Measurements from ENCODE around the gene SEC14L1.
A peak's percentile ranks its signal among the peaks of the same experiment; 100 is the strongest.

SEC14L1 gene

GRCh38 chr17:77147357-77147801, 6.6 kb downstream of the SEC14L1 start:
- TF ChIP-seq, protein P1, sequence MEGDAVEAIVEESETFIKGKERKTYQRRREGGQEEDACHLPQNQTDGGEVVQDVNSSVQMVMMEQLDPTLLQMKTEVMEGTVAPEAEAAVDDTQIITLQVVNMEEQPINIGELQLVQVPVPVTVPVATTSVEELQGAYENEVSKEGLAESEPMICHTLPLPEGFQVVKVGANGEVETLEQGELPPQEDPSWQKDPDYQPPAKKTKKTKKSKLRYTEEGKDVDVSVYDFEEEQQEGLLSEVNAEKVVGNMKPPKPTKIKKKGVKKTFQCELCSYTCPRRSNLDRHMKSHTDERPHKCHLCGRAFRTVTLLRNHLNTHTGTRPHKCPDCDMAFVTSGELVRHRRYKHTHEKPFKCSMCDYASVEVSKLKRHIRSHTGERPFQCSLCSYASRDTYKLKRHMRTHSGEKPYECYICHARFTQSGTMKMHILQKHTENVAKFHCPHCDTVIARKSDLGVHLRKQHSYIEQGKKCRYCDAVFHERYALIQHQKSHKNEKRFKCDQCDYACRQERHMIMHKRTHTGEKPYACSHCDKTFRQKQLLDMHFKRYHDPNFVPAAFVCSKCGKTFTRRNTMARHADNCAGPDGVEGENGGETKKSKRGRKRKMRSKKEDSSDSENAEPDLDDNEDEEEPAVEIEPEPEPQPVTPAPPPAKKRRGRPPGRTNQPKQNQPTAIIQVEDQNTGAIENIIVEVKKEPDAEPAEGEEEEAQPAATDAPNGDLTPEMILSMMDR (IDR thresholded peaks at IDR 0.05; ENCODE audit: low read length), result no peak
- TF ChIP-seq EZH2phosphoT487 (IDR thresholded peaks at IDR 0.05; ENCODE audit: low read length) (no peak), EZH2 (optimal IDR thresholded peaks at IDR 0.05; ENCODE audit: low read depth, low read length) (no peak)
- Histone ChIP-seq H3K27me3 (replicated peaks; ENCODE audit: insufficient read depth, low read length) (no peaks in the 10 kb centered on the region), H3K4me1 (ENCODE audit: low read length) (peaks cover 50% of the 10 kb centered on the region), H4K20me1 (ENCODE audit: insufficient read depth, low read length) (peaks cover 18% of the 10 kb centered on the region), H3K4me3 (ENCODE audit: low read length) (peak overlapping the region; percentile 98), H3K9ac (ENCODE audit: low read length) (peak overlapping the region; percentile 100), H3K36me3 (replicated peaks; ENCODE audit: insufficient read depth, low read length) (peaks cover 9% of the 10 kb centered on the region; the same call in 1 of the 2 replicates), H3K27ac (ENCODE audit: low read length) (peak overlapping the region; percentile 99), H2AFZ (ENCODE audit: low read length) (no peak overlapping the region), H3F3A (ENCODE audit: insufficient read depth, low read length) (peaks cover 74% of the 10 kb centered on the region), H3K4me2 (ENCODE audit: low read depth, low read length) (peak overlapping the region; percentile 92), H3K9me3 (replicated peaks; ENCODE audit: insufficient read depth, low read length) (no peaks in the 10 kb centered on the region), H3K9me2 (replicated peaks; ENCODE audit: insufficient read depth, low read length) (no peaks in the 10 kb centered on the region), H3K79me2 (ENCODE audit: low read length) (peaks cover 82% of the 10 kb centered on the region)
- peak; percentile 94 for DNase-seq

- TF ChIP-seq, protein P1 (IDR thresholded peaks at IDR 0.05; ENCODE audit: low read length), result no peak
- TF ChIP-seq EZH2phosphoT487 (IDR thresholded peaks at IDR 0.05; ENCODE audit: low read length) (no peak), EZH2 (optimal IDR thresholded peaks at IDR 0.05; ENCODE audit: low read depth, low read length) (no peak)
- Histone ChIP-seq H3K4me1 (ENCODE audit: low read length) (peaks cover 50% of the 10 kb centered on the region), H3K9me2 (replicated peaks; ENCODE audit: insufficient read depth, low read length) (no peaks in the 10 kb centered on the region), H3K9ac (ENCODE audit: low read length) (peak overlapping the region; percentile 64), H3K79me2 (ENCODE audit: low read length) (peaks cover 82% of the 10 kb centered on the region), H2AFZ (ENCODE audit: low read length) (no peak overlapping the region), H4K20me1 (ENCODE audit: insufficient read depth, low read length) (peaks cover 24% of the 10 kb centered on the region), H3K4me3 (ENCODE audit: low read length) (peak overlapping the region; percentile 44), H3K36me3 (replicated peaks; ENCODE audit: insufficient read depth, low read length) (peaks cover 9% of the 10 kb centered on the region; the same call in 1 of the 2 replicates), H3F3A (ENCODE audit: insufficient read depth, low read length) (peaks cover 65% of the 10 kb centered on the region), H3K27ac (ENCODE audit: low read length) (peak overlapping the region; percentile 99), H3K27me3 (replicated peaks; ENCODE audit: insufficient read depth, low read length) (no peaks in the 10 kb centered on the region), H3K9me3 (replicated peaks; ENCODE audit: insufficient read depth, low read length) (no peaks in the 10 kb centered on the region), H3K4me2 (ENCODE audit: low read depth, low read length) (peak overlapping the region; percentile 80)
- no peak for DNase-seq
Observed at GRCh38 chr17:77148077-77148939, 7.5 kb downstream of the SEC14L1 start.

GRCh38 chr17:77148940-77149510, 8.3 kb downstream of the SEC14L1 start:
- Histone ChIP-seq H3K27me3 (replicated peaks; ENCODE audit: insufficient read depth, low read length) (no peaks in the 10 kb centered on the region), H3K4me1 (ENCODE audit: low read length) (peaks cover 57% of the 10 kb centered on the region), H3K9me2 (replicated peaks; ENCODE audit: insufficient read depth, low read length) (no peaks in the 10 kb centered on the region), H3F3A (ENCODE audit: insufficient read depth, low read length) (peaks cover 58% of the 10 kb centered on the region), H3K36me3 (replicated peaks; ENCODE audit: insufficient read depth, low read length) (peaks cover 12% of the 10 kb centered on the region; the same call in 1 of the 2 replicates), H2AFZ (ENCODE audit: low read length) (no peak overlapping the region), H3K4me2 (ENCODE audit: low read depth, low read length) (peak overlapping the region; percentile 80), H3K79me2 (ENCODE audit: low read length) (peaks cover 82% of the 10 kb centered on the region), H3K9me3 (replicated peaks; ENCODE audit: insufficient read depth, low read length) (no peaks in the 10 kb centered on the region), H3K4me3 (ENCODE audit: low read length) (0 out of 2 replicates have a peak overlapping the region, but pooled peaks have one; percentile 0), H3K9ac (ENCODE audit: low read length) (peak overlapping the region; percentile 64; the same call in 1 of the 2 replicates), H3K27ac (ENCODE audit: low read length) (peak overlapping the region; percentile 99), H4K20me1 (ENCODE audit: insufficient read depth, low read length) (peaks cover 31% of the 10 kb centered on the region)
- no peak for TF ChIP-seq EZH2phosphoT487 (IDR thresholded peaks at IDR 0.05; ENCODE audit: low read length)
- TF ChIP-seq, protein P1 (IDR thresholded peaks at IDR 0.05; ENCODE audit: low read length), result no peak
- TF ChIP-seq EZH2 (optimal IDR thresholded peaks at IDR 0.05; ENCODE audit: low read depth, low read length), result no peak
- no peak for DNase-seq
